Esophagus (tissue), 2 donors: ENCODE data around the gene MCC. TPM values are rescaled to one million over a fixed set of nuclear protein-coding genes. Genes with fewer than 3 reads are reported as not detected.
"Not testable (repeated sequence)": the region's sequence is repeated elsewhere in the genome, so short reads cannot be mapped to it uniquely, and the experiment has no call there.

ENCODE experiments used
- H3K27ac ChIP-seq, 2 donors: one replicate each; pipeline ENCODE4 v1.5.1; 2013; ENCODE audit warnings: low read depth in 2 of 2, mild to moderate bottlenecking in 2 of 2, inconsistent platforms in 1 of 2, low read length in 1 of 2, moderate library complexity in 1 of 2
- H3K27me3 ChIP-seq, 2 donors: one replicate each; pipeline ENCODE4 v1.6.1; 2013; ENCODE audit warnings: low read length in 2 of 2, control low read depth in 1 of 2, mild to moderate bottlenecking in 1 of 2; ENCODE audit not compliant: insufficient read depth in 2 of 2, control insufficient read depth in 1 of 2
- H3K36me3 ChIP-seq, 2 donors: one replicate each; pipeline ENCODE4 v1.6.1; 2013; ENCODE audit warnings: low read length in 1 of 2; ENCODE audit not compliant: control insufficient read depth in 2 of 2, insufficient read depth in 2 of 2
- H3K4me1 ChIP-seq, 2 donors: one replicate each; pipeline ENCODE4 v1.6.1; 2013; ENCODE audit warnings: low read length in 1 of 2; ENCODE audit not compliant: control insufficient read depth in 2 of 2, insufficient read depth in 2 of 2
- H3K4me3 ChIP-seq, 2 donors: one replicate each; pipeline ENCODE4 v1.5.1; 2013; ENCODE audit warnings: low read length in 2 of 2, mild to moderate bottlenecking in 2 of 2, low read depth in 1 of 2, moderate library complexity in 1 of 2
- H3K9me3 ChIP-seq, 2 donors: one replicate each; pipeline ENCODE4 v1.6.1; 2013; ENCODE audit warnings: mild to moderate bottlenecking in 2 of 2, low read depth in 1 of 2, low read length in 1 of 2, moderate library complexity in 1 of 2; ENCODE audit not compliant: control insufficient read depth in 2 of 2, insufficient read depth in 1 of 2
- WGBS, 2 donors: extraction: QIAGEN DNeasy Blood & Tissue Kit; methylation state at CpG; one replicate each; pipeline ENCODE4 v1.1.7; 2013; 5-methylcytosine and 5-hydroxymethylcytosine counted together
- polyA plus RNA-seq, 2 donors: library from polyadenylated mRNA; stranded (reverse); fragments of 200-250 nt; gene quantifications; one replicate each; pipeline ENCODE4 v1.2.3, GENCODE V29; 2013
- donor health status: healthy with polysubstance abuse.
- donor health status: Bipolar disorder and iron deficiency.

The MCC gene
- polyA plus RNA-seq, 2 donors, result 7.2 to 8.3 TPM

DNA sequence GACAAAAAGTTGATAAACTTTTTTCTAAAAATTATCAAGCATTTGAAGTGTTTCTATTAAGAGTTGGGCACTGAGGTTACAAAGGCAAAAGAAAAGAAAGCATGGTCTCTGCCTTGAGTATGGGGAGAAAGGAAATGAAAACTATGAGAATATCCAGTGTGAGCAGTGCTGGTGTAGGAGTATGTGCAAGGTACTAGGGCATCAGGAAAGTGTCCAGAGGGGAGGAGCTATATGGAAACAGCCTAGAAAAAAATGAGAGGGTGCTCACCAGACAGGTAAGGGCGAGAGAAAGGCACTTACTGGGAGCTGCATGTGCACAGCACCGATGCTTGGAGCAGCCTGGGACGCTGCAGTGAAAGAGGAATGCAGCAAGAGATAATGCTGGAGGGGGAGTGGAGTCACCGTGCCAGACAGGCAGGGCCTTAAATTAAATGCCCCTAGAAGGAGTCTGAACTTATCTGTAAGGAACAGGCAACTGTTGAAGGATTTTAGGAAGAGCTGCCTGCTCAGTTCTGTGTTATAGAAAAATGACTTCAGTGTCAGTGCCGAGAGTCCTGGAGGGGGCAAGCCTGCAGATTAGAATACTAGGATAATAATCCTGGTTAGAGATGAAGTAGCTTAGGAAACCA, 14.0 kb downstream of the MCC start:
- no peak overlapping the region for H3K27ac ChIP-seq
- no peaks in the 10 kb centered on the region for H3K4me1 ChIP-seq
- 37 to 38% methylated on average over 5 of the region's 5 CpGs for WGBS, 2 donors
- no peaks in the 10 kb centered on the region for H3K9me3 ChIP-seq
- H3K36me3 ChIP-seq, result no peaks in the 10 kb centered on the region
- no peak overlapping the region for H3K4me3 ChIP-seq
- H3K27me3 ChIP-seq, result no peaks in the 10 kb centered on the region

DNA sequence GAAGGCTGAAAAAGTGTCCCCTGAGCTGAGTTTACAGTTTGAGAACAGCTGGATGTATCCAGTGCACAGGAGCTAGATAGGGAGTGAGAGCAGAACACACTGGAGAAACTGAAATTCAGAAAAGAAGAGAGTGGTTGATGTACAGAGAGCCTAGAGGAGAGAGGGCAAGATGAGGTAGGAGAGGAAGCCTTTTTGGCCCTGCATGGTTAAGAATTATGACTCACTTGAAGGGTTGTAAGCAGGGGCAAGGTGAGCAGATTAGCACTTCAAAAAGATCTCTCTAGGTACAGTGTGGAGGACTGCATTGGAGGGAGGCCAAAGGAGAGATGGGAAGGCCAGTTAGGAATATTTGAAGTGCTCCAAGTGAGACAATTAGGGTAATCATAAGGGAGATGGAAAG, 25.2 kb downstream of the MCC start:
- no peaks in the 10 kb centered on the region for H3K36me3 ChIP-seq
- no peak overlapping the region for H3K27ac ChIP-seq
- H3K27me3 ChIP-seq, result no peaks in the 10 kb centered on the region
- H3K4me3 ChIP-seq, result no peak overlapping the region
- H3K4me1 ChIP-seq, result no peaks in the 10 kb centered on the region
- H3K9me3 ChIP-seq, result no peaks in the 10 kb centered on the region

DNA sequence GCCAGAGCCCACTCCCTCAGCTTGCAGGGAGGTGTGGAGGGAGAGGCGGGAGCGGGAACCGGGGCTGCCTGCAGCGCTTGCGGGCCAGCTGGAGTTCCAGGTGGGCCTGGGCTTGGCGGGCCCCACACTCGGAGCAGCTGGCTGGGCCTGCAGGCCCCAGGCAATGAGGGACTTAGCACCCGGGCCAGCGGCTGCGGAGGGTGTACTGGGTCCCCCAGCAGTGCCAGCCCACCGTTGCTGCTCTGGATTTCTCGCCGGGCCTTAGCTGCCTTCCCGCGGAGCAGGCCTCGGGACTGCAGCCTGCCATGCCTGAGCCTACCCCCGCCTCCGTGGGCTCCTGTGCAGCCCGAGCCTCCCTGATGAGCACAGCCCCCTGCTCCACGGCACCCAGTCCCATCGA, 31.1 kb downstream of the MCC start:
- not testable (repeated sequence) for H3K4me1 ChIP-seq, H3K4me3 ChIP-seq, H3K27ac ChIP-seq, H3K9me3 ChIP-seq, H3K36me3 ChIP-seq, H3K27me3 ChIP-seq
- WGBS, 2 donors, result 94 to 95% methylated on average over 21 of the region's 21 CpGs

DNA sequence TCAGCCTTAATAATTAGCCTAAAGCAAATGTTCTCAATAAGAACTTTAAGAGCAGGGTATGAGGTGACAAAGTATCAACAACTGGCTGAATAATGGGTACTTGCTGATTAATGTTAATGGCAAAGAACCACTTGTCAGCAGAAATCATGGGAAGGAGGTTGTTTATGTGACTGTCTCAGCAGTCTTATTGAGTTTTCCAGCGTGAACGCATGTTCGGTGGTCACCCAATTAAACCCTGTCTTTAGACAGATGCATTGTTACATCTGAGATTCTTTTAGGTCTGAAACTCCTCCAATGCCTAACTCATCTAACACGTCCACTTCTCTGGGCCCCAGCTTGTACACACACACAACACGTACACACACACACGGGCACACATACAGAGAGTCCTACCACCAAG, 35.3 kb downstream of the MCC start:
- no peak overlapping the region for H3K4me3 ChIP-seq
- H3K9me3 ChIP-seq, result no peaks in the 10 kb centered on the region
- no peaks in the 10 kb centered on the region for H3K36me3 ChIP-seq
- 85 to 91% methylated on average over 6 of the region's 6 CpGs for WGBS, 2 donors
- no peaks in the 10 kb centered on the region for H3K4me1 ChIP-seq
- no peak overlapping the region for H3K27ac ChIP-seq
- H3K27me3 ChIP-seq, result no peaks in the 10 kb centered on the region

- H3K36me3 ChIP-seq, result no peaks in the 10 kb centered on the region
- H3K27ac ChIP-seq, result no peak overlapping the region
- 49 to 64% methylated on average over 2 of the region's 2 CpGs for WGBS, 2 donors
- H3K4me1 ChIP-seq, result no peaks in the 10 kb centered on the region
- H3K9me3 ChIP-seq, result no peaks in the 10 kb centered on the region
- H3K4me3 ChIP-seq, result no peak overlapping the region
- H3K27me3 ChIP-seq, result no peaks in the 10 kb centered on the region
Measured at GRCh38 chr5:113451797-113452196, 36.5 kb downstream of the MCC start.

DNA sequence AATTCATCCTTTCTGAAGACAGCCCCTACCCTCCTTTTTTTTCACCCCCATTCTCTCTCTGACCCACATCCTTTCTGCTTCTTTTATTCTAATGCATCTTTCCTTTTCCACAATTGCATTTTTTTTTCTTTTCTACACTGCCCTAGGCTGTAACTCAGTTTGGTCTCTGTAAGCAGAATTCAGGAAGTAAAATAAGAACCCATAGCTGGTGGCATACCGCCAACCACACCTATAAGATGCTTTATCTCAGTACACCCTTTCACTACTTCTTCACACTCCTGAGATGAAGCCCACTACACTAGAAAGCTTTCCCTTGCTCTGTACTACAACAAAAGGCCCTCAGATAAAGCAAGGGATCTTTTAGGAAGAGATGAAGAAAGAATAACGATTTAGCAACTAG, 37.3 kb downstream of the MCC start:
- H3K4me3 ChIP-seq, result no peak overlapping the region
- H3K36me3 ChIP-seq, result no peaks in the 10 kb centered on the region
- H3K4me1 ChIP-seq, result no peaks in the 10 kb centered on the region
- H3K27ac ChIP-seq, result no peak overlapping the region
- WGBS, 2 donors, result 17 to 32% methylated on average over 2 of the region's 2 CpGs
- H3K9me3 ChIP-seq, result no peaks in the 10 kb centered on the region
- H3K27me3 ChIP-seq, result no peaks in the 10 kb centered on the region

DNA sequence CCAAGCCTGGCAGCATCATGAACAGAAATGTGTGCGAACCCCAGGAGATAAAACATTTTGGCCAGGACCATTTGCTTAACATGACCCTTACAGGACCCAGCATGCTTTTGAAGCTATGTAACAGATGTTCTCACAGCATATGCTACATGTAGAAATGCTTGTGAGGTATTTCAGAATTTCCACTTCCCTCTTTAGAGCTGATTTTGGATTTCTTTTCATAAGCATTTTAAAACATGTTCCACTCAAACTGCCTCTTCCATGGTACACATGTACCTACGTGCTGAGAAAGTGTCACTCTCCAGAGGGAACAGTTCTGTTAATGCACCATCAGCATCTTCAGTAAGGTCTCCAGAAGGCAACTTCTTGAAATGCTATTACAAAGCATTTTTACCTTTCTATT, 37.8 kb downstream of the MCC start:
- no peaks in the 10 kb centered on the region for H3K4me1 ChIP-seq
- no peak overlapping the region for H3K27ac ChIP-seq
- H3K9me3 ChIP-seq, result no peaks in the 10 kb centered on the region
- H3K4me3 ChIP-seq, result no peak overlapping the region
- no peaks in the 10 kb centered on the region for H3K36me3 ChIP-seq
- 61 to 76% methylated on average over 2 of the region's 2 CpGs for WGBS, 2 donors
- H3K27me3 ChIP-seq, result no peaks in the 10 kb centered on the region

GRCh38 chr5:113448252-113448651, 40.0 kb downstream of the MCC start:
- H3K27ac ChIP-seq, result no peak overlapping the region
- WGBS, 2 donors, result 68 to 76% methylated on average over 3 of the region's 3 CpGs
- no peaks in the 10 kb centered on the region for H3K4me1 ChIP-seq
- H3K36me3 ChIP-seq, result no peaks in the 10 kb centered on the region
- H3K4me3 ChIP-seq, result no peak overlapping the region
- H3K27me3 ChIP-seq, result no peaks in the 10 kb centered on the region
- no peaks in the 10 kb centered on the region for H3K9me3 ChIP-seq

DNA sequence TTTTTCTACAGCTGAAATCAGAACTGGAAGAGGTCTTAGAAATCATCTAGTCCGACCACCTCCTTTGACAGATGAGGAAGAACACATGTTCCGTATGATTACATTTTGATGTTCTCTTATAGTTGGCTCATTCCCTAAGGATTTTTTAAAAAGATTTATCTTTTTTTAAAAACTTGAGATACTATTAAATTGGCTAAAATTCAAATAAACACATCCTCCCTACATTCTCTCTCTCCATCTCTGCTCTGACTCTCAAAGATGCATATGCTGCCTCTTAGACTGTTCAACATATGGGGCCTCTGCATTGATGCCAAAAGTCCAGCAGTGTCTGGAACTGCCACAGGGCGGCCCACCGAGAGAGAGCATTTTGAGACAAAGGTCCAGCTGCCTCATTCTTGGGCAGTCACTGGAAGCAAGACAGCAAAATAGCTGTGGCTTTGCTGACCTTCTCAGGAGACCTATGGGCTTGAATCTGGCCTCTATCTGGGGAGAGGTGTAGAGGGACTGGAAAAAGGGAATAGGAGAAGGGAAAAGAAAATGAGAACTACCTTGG, 40.7 kb downstream of the MCC start:
- Histone ChIP-seq H3K27me3 (no peaks in the 10 kb centered on the region), H3K4me3 (no peak overlapping the region), H3K4me1 (no peaks in the 10 kb centered on the region), H3K9me3 (no peaks in the 10 kb centered on the region), H3K27ac (no peak overlapping the region), H3K36me3 (no peaks in the 10 kb centered on the region)
- WGBS, 2 donors, result 73% methylated on average over 4 of the region's 4 CpGs

DNA sequence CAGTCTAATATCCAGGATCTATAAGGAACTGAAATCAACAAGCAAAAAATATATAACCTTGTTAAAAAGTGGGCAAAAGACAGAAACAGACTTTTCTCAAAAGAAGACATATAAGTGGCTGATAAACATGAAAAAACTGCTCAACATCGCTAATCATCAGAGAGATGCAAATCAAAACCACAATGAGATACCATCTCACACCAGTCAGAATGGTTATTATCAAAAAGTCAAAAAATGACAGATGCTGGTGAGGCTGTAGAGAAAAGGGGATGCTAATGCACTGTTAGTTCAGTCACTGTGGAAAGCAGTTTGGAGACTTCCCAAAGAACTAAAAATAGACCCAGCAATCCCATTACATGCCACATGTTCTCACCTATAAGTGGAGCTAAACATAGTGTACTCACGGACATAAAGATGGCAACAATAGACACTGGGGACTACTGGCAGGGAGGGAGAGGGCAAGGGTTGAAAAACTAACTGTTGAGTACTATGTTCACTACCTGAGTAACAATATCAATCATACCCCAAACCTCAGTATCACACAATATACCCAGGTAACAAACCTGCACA, 41.8 kb downstream of the MCC start:
- WGBS, 2 donors, result 73 to 85% methylated on average over 2 of the region's 2 CpGs
- Histone ChIP-seq H3K27me3 (no peaks in the 10 kb centered on the region), H3K27ac (no peak overlapping the region), H3K4me1 (no peaks in the 10 kb centered on the region), H3K4me3 (no peak overlapping the region), H3K9me3 (no peaks in the 10 kb centered on the region), H3K36me3 (no peaks in the 10 kb centered on the region)
